CD4-positive, alpha-beta T cell treated with Interleukin-10 for 1 hour (primary cell): ENCODE measurements around the gene MAPRE2.
"Not testable (repeated sequence)": the region's sequence is repeated elsewhere in the genome, so short reads cannot be mapped to it uniquely, and the experiment has no call there.

Experiments
- DNase-seq: peaks from one replicate; pipeline ENCODE4 v3.0.0-alpha.2; 2020

The MAPRE2 gene

GRCh38 chr18:35095983-35096676, 54.9 kb downstream of the MAPRE2 start:
- DNase-seq, result no peak

GRCh38 chr18:35096677-35097011, 55.4 kb downstream of the MAPRE2 start:
- no peak for DNase-seq

GRCh38 chr18:35097195-35097594, 56.0 kb downstream of the MAPRE2 start:
- DNase-seq, result no peak

GRCh38 chr18:35097763-35098162, 56.5 kb downstream of the MAPRE2 start:
- no peak for DNase-seq

GRCh38 chr18:35099911-35100310, 58.7 kb downstream of the MAPRE2 start:
- DNase-seq, result no peak

GRCh38 chr18:35104391-35105051, 63.3 kb downstream of the MAPRE2 start:
- DNase-seq, result no peak

GRCh38 chr18:35106013-35106844, 65.0 kb downstream of the MAPRE2 start:
- peak; percentile 23 for DNase-seq

GRCh38 chr18:35106845-35107148, 65.6 kb downstream of the MAPRE2 start:
- DNase-seq, result peak; percentile 35

GRCh38 chr18:35107216-35107615, 66.0 kb downstream of the MAPRE2 start:
- DNase-seq, result no peak

GRCh38 chr18:35108088-35108487, 66.9 kb downstream of the MAPRE2 start:
- DNase-seq, result not testable (repeated sequence)

GRCh38 chr18:35110059-35110458, 68.8 kb downstream of the MAPRE2 start:
- DNase-seq, result no peak

- DNase-seq, result no peak
Observed at GRCh38 chr18:35110554-35111485, 69.6 kb downstream of the MAPRE2 start.

GRCh38 chr18:35112696-35113095, 71.5 kb downstream of the MAPRE2 start:
- DNase-seq, result no peak

- no peak for DNase-seq
Observed at GRCh38 chr18:35114305-35114704, 73.1 kb downstream of the MAPRE2 start.

- DNase-seq, result no peak
Observed at GRCh38 chr18:35116784-35117318, 75.6 kb downstream of the MAPRE2 start.

GRCh38 chr18:35117372-35117771, 76.2 kb downstream of the MAPRE2 start:
- no peak for DNase-seq

- no peak for DNase-seq
Observed at GRCh38 chr18:35117951-35118411, 76.8 kb downstream of the MAPRE2 start.

GRCh38 chr18:35118641-35119040, 77.4 kb downstream of the MAPRE2 start:
- no peak for DNase-seq

GRCh38 chr18:35121038-35121437, 79.8 kb downstream of the MAPRE2 start:
- DNase-seq, result no peak

- no peak for DNase-seq
Observed at GRCh38 chr18:35121531-35121930, 80.3 kb downstream of the MAPRE2 start.

- no peak for DNase-seq
Observed at GRCh38 chr18:35122586-35123224, 81.5 kb downstream of the MAPRE2 start.

GRCh38 chr18:35123811-35124210, 82.6 kb downstream of the MAPRE2 start:
- no peak for DNase-seq
